Skin epidermis (tissue), 12 donors: ENCODE measurements around the gene PARN.
A peak's percentile ranks its signal among the peaks of the same experiment; 100 is the strongest.

Experiments used
- H3K27ac ChIP-seq, 21 experiments: fragments of 200-600 bp; sonication (generic) in 11 of 21; one replicate each; pipeline ENCODE4 v1.5.0; 2020; ENCODE audit warnings: mild to moderate bottlenecking in 3 of 21, inconsistent platforms in 2 of 21, moderate library complexity in 2 of 21
- H3K4me3 ChIP-seq, 7 experiments: fragments of 200-600 bp; sonication (generic) in 2 of 7; one replicate each; pipeline ENCODE4 v1.5.0; 2020; ENCODE audit warnings: inconsistent platforms in 2 of 7, mild to moderate bottlenecking in 2 of 7, moderate library complexity in 1 of 7

Gene PARN

GRCh38 chr16:14389359-14389758 is 240.7 kb downstream of the PARN start:
- no peak overlapping the region for H3K4me3 ChIP-seq
- H3K27ac ChIP-seq = peak overlapping the region in 1 of 21 experiments; percentile 39

GRCh38 chr16:14388243-14388642 is 241.8 kb downstream of the PARN start:
- H3K4me3 ChIP-seq = no peak overlapping the region
- no peak overlapping the region for H3K27ac ChIP-seq

- Histone ChIP-seq H3K4me3 (no peak overlapping the region), H3K27ac (no peak overlapping the region)
These were observed 243.9 kb downstream of the PARN start for GRCh38 chr16:14386115-14386514.
